Measurements from ENCODE around the gene SHC2. TPM values are rescaled to one million over a fixed set of nuclear protein-coding genes. Genes with fewer than 3 reads are reported as not detected.

SHC2 gene
- total and polyA plus RNA-seq, 2 experiments from 2014 or later: 2.2 to 4.6 TPM

DNA sequence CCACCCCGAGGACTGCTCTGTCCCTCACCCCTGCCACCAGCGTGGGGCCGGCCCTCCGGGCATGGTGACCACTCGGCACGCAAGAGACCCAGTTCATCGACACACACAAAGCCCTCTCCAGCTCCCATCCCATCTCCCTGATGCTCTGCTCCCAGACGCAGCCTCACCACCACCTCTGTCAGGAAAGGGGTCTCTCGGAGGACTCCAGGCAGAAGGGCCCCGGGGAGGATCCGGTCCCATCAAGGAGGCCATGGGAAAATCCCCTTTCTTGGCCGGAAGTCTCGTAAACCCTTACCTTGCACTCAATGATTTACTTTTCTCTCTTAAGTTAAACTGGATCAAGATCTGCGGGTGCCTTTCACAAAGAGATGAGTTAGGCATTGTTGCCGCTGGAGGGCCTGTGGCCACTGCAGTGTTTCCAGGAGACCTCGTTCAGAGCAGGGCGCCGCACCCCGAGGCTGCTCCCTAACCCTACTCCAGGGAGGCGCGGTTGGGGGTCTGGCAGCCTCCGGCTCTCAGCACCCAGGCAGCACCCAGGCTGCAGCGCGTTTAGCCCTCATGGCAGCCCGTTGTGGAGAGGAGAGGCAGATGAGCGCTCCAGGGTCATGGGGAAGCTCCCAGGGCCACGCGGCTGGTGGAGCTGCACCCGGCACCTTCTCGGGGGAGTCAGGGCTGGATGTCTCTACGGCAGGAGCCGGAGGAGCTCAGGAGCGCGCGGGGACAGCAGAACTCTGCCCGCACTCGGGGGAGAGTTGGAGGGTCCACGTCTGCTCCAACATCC lies 82.8 kb downstream of the SHC2 start (continued):
- TF ChIP-seq, protein P1, sequence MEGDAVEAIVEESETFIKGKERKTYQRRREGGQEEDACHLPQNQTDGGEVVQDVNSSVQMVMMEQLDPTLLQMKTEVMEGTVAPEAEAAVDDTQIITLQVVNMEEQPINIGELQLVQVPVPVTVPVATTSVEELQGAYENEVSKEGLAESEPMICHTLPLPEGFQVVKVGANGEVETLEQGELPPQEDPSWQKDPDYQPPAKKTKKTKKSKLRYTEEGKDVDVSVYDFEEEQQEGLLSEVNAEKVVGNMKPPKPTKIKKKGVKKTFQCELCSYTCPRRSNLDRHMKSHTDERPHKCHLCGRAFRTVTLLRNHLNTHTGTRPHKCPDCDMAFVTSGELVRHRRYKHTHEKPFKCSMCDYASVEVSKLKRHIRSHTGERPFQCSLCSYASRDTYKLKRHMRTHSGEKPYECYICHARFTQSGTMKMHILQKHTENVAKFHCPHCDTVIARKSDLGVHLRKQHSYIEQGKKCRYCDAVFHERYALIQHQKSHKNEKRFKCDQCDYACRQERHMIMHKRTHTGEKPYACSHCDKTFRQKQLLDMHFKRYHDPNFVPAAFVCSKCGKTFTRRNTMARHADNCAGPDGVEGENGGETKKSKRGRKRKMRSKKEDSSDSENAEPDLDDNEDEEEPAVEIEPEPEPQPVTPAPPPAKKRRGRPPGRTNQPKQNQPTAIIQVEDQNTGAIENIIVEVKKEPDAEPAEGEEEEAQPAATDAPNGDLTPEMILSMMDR (conservative IDR thresholded peaks at IDR 0.05; ENCODE audit: low read depth in 2 of 2): no peak
- TF ChIP-seq, protein P2, sequence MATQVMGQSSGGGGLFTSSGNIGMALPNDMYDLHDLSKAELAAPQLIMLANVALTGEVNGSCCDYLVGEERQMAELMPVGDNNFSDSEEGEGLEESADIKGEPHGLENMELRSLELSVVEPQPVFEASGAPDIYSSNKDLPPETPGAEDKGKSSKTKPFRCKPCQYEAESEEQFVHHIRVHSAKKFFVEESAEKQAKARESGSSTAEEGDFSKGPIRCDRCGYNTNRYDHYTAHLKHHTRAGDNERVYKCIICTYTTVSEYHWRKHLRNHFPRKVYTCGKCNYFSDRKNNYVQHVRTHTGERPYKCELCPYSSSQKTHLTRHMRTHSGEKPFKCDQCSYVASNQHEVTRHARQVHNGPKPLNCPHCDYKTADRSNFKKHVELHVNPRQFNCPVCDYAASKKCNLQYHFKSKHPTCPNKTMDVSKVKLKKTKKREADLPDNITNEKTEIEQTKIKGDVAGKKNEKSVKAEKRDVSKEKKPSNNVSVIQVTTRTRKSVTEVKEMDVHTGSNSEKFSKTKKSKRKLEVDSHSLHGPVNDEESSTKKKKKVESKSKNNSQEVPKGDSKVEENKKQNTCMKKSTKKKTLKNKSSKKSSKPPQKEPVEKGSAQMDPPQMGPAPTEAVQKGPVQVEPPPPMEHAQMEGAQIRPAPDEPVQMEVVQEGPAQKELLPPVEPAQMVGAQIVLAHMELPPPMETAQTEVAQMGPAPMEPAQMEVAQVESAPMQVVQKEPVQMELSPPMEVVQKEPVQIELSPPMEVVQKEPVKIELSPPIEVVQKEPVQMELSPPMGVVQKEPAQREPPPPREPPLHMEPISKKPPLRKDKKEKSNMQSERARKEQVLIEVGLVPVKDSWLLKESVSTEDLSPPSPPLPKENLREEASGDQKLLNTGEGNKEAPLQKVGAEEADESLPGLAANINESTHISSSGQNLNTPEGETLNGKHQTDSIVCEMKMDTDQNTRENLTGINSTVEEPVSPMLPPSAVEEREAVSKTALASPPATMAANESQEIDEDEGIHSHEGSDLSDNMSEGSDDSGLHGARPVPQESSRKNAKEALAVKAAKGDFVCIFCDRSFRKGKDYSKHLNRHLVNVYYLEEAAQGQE (IDR thresholded peaks at IDR 0.05; ENCODE audit: unreplicated experiment): no peak
- no peak for TF ChIP-seq NANOG (IDR thresholded peaks at IDR 0.05; ENCODE audit: borderline replicate concordance)

DNA sequence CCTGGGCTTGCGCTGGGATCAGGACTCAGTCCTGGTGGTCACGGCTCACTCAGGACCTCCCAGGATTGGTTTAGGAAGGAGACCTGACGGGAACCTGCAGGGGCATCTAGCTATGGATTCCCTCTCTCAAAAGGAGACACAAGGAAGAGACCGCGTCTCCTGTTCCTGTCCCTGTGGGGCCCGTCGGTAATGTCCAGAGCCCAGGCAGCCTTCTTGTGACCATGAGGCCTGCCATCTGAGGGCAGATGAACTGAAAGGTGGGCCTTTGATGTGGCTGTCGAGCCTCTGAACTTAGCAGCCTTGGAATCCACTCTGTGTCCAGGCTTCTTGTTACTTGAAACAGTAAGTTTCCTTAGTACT lies 84.7 kb downstream of the SHC2 start:
- Histone ChIP-seq H3K36me3 (ENCODE audit: insufficient read depth) (no peaks in the 10 kb centered on the region), H3K4me3 (no peak overlapping the region), H3K9me2 (ENCODE audit: insufficient read depth) (no peaks in the 10 kb centered on the region), H3K4me1 (ENCODE audit: insufficient read depth) (no peaks in the 10 kb centered on the region), H3K27me3 (ENCODE audit: insufficient read depth) (no peaks in the 10 kb centered on the region), H3F3A (replicated peaks; ENCODE audit: low read depth) (no peaks in the 10 kb centered on the region), H3K79me2 (replicated peaks; ENCODE audit: insufficient read depth) (no peaks in the 10 kb centered on the region), H4K20me1 (replicated peaks; ENCODE audit: insufficient read depth) (no peaks in the 10 kb centered on the region), H2AFZ (no peak overlapping the region), H3K27ac (ENCODE audit: low read depth) (no peak overlapping the region), H3K4me2 (no peak overlapping the region)
- H3K4me3 Mint-ChIP-seq: no peak overlapping the region
- TF ChIP-seq ZNF114 (CRISPR knock-in tag; IDR thresholded peaks at IDR 0.05) (no peak), NANOG (IDR thresholded peaks at IDR 0.05; ENCODE audit: borderline replicate concordance) (no peak), CREB1 (CRISPR knock-in tag; IDR thresholded peaks at IDR 0.05; ENCODE audit: low read depth) (no peak), EZH2phosphoT487 (IDR thresholded peaks at IDR 0.05; ENCODE audit: unreplicated experiment) (no peak)
- TF ChIP-seq, protein P1 (conservative IDR thresholded peaks at IDR 0.05; ENCODE audit: low read depth in 2 of 2): no peak
- TF ChIP-seq, protein P3, sequence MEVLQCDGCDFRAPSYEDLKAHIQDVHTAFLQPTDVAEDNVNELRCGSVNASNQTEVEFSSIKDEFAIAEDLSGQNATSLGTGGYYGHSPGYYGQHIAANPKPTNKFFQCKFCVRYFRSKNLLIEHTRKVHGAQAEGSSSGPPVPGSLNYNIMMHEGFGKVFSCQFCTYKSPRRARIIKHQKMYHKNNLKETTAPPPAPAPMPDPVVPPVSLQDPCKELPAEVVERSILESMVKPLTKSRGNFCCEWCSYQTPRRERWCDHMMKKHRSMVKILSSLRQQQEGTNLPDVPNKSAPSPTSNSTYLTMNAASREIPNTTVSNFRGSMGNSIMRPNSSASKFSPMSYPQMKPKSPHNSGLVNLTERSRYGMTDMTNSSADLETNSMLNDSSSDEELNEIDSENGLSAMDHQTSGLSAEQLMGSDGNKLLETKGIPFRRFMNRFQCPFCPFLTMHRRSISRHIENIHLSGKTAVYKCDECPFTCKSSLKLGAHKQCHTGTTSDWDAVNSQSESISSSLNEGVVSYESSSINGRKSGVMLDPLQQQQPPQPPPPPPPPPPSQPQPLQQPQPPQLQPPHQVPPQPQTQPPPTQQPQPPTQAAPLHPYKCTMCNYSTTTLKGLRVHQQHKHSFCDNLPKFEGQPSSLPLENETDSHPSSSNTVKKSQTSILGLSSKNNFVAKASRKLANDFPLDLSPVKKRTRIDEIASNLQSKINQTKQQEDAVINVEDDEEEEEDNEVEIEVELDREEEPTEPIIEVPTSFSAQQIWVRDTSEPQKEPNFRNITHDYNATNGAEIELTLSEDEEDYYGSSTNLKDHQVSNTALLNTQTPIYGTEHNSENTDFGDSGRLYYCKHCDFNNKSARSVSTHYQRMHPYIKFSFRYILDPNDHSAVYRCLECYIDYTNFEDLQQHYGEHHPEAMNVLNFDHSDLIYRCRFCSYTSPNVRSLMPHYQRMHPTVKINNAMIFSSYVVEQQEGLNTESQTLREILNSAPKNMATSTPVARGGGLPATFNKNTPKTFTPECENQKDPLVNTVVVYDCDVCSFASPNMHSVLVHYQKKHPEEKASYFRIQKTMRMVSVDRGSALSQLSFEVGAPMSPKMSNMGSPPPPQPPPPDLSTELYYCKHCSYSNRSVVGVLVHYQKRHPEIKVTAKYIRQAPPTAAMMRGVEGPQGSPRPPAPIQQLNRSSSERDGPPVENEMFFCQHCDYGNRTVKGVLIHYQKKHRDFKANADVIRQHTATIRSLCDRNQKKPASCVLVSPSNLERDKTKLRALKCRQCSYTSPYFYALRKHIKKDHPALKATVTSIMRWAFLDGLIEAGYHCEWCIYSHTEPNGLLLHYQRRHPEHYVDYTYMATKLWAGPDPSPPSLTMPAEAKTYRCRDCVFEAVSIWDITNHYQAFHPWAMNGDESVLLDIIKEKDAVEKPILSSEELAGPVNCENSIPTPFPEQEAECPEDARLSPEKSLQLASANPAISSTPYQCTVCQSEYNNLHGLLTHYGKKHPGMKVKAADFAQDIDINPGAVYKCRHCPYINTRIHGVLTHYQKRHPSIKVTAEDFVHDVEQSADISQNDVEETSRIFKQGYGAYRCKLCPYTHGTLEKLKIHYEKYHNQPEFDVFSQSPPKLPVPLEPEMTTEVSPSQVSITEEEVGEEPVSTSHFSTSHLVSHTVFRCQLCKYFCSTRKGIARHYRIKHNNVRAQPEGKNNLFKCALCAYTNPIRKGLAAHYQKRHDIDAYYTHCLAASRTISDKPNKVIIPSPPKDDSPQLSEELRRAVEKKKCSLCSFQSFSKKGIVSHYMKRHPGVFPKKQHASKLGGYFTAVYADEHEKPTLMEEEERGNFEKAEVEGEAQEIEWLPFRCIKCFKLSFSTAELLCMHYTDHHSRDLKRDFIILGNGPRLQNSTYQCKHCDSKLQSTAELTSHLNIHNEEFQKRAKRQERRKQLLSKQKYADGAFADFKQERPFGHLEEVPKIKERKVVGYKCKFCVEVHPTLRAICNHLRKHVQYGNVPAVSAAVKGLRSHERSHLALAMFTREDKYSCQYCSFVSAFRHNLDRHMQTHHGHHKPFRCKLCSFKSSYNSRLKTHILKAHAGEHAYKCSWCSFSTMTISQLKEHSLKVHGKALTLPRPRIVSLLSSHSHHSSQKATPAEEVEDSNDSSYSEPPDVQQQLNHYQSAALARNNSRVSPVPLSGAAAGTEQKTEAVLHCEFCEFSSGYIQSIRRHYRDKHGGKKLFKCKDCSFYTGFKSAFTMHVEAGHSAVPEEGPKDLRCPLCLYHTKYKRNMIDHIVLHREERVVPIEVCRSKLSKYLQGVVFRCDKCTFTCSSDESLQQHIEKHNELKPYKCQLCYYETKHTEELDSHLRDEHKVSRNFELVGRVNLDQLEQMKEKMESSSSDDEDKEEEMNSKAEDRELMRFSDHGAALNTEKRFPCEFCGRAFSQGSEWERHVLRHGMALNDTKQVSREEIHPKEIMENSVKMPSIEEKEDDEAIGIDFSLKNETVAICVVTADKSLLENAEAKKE (CRISPR knock-in tag; IDR thresholded peaks at IDR 0.05): no peak
- no peak for ATAC-seq
- H3K4me1 Mint-ChIP-seq: no peaks in the 10 kb centered on the region
- DNase-seq (ENCODE audit: low spot score): no peak
- H3K27ac Mint-ChIP-seq: no peak overlapping the region
- peaks cover 16% of the 10 kb centered on the region for H3K27me3 Mint-ChIP-seq (ENCODE audit: insufficient read depth, low read depth, poor library complexity)
- no peaks in the 10 kb centered on the region for H3K36me3 Mint-ChIP-seq (ENCODE audit: low read depth)
- peaks cover 14% of the 10 kb centered on the region for H3K9me3 Mint-ChIP-seq

Data from GM23338 (cell line).